Measurements from ENCODE around the gene SLF2.
"Not testable (repeated sequence)": the region's sequence is repeated elsewhere in the genome, so short reads cannot be mapped to it uniquely, and the experiment has no call there.

Gene SLF2

GRCh38 chr10:100874702-100875483 is 37.9 kb upstream of the SLF2 start:
- Mint-ChIP-seq H3K9me3 (ENCODE audit: low read depth) (no peaks in the 10 kb centered on the region), H3K27ac (no peak overlapping the region), H3K36me3 (no peaks in the 10 kb centered on the region), H3K4me3 (no peak overlapping the region), H3K4me1 (ENCODE audit: low read depth) (no peaks in the 10 kb centered on the region), H3K27me3 (peaks cover 4% of the 10 kb centered on the region)

DNA sequence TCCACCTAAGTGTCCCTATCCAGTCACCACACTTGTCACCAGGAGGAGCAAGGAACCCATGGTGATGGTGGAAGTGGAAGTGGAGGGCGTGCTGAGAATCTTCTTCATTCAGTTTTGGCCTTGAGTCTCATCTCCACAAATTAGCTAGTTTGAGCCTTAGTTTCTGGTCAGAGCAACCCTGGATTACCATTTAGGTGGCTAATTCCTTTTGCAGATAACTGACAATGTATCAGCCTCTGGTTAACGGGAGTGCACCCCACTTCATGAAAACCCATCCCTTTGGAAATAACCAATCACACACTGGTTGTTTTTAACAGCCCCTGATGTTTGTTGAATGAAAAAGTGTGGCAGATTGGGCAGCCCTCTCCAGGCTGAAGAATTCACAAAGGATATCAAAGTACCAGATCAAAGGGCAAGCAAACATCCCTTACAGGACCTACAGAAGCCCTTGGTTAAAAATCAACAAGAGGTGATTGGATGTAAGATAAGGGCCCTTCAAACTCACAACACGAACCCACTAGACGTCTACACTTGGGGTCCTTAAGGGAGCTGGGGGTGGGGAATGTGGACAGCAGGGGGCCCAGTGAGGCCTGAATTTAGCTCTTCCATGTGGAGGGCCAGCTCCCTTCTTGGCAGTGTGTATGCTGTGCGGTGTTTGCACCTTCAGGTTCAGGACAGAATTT is 37.1 kb upstream of the SLF2 start:
- Mint-ChIP-seq H3K9me3 (ENCODE audit: low read depth) (no peaks in the 10 kb centered on the region), H3K4me3 (no peak overlapping the region), H3K27ac (no peak overlapping the region), H3K36me3 (no peaks in the 10 kb centered on the region), H3K4me1 (ENCODE audit: low read depth) (no peaks in the 10 kb centered on the region), H3K27me3 (peaks cover 4% of the 10 kb centered on the region)

GRCh38 chr10:100876585-100877460 is 35.9 kb upstream of the SLF2 start:
- peaks cover 4% of the 10 kb centered on the region for H3K27me3 Mint-ChIP-seq
- no peaks in the 10 kb centered on the region for H3K4me1 Mint-ChIP-seq (ENCODE audit: low read depth)
- H3K4me3 Mint-ChIP-seq: no peak overlapping the region
- H3K27ac Mint-ChIP-seq: no peak overlapping the region
- no peaks in the 10 kb centered on the region for H3K9me3 Mint-ChIP-seq (ENCODE audit: low read depth)
- H3K36me3 Mint-ChIP-seq: no peaks in the 10 kb centered on the region

- H3K9me3 Mint-ChIP-seq (ENCODE audit: low read depth): no peaks in the 10 kb centered on the region
- H3K27ac Mint-ChIP-seq: no peak overlapping the region
- H3K4me3 Mint-ChIP-seq: no peak overlapping the region
- H3K36me3 Mint-ChIP-seq: no peaks in the 10 kb centered on the region
- H3K27me3 Mint-ChIP-seq: peaks cover 4% of the 10 kb centered on the region
- H3K4me1 Mint-ChIP-seq (ENCODE audit: low read depth): no peaks in the 10 kb centered on the region
Observed at GRCh38 chr10:100877461-100877850, 35.3 kb upstream of the SLF2 start.

DNA sequence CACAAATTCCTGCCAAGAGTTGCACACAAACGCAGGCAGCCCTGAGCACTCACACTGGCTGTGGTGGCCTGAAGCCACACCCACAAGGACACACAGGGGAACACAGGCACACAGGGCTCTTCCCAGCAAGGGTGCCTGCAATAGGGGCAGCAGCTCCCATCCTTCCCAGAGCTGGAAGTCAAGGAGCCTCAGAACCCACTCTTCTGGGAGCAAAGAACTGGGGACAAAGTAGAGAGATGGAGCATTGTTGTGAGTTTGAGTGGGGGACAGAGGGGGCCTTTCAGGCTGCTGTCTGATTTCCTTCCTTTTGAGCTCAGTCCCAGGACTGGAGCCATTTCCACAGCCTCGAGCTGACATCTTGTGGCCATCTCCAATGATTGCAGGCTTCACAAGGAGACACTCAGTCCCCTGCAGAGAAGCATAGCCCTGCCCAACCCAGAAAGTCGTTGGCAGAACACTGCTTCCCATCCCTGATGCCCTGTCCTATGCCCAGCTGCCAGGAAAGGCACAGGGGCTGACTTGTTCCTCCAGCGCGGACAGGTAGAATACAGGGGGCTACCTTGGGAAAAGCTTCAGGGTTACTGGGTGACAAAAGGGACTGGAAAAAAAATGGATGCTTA is 34.4 kb upstream of the SLF2 start:
- H3K27ac Mint-ChIP-seq: no peak overlapping the region
- no peaks in the 10 kb centered on the region for H3K9me3 Mint-ChIP-seq (ENCODE audit: low read depth)
- no peak overlapping the region for H3K4me3 Mint-ChIP-seq
- H3K27me3 Mint-ChIP-seq: peaks cover 4% of the 10 kb centered on the region
- H3K36me3 Mint-ChIP-seq: no peaks in the 10 kb centered on the region
- H3K4me1 Mint-ChIP-seq (ENCODE audit: low read depth): no peaks in the 10 kb centered on the region

DNA sequence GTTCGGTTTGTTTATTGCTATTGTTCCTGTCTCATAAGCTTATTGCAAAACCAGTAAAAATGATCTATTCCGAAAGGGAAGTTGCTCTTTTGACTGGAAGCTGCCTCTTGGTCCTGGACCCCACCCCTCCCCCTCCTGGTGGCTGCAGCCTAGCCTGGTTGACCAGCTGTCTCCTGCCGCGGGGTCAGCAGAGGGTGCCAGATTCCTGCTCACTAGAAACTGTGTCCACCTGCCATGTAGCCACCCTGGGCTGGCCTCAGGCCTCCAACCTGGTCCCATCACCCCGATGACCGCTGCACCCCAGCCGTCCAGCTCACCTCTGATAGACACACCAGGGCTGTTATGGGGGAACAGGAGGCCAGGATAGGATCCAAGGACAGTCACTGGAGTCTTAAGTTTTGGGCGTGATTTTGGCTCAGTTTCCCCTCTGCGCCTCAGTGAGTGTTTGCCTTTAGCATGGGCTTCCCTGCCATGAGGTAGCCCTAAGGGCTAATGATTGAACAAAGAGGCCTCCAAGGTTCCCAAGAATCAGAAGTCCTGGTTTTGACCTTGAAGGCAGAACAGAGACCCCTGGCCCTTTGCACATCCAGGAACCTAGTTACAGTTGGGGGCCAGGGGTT is 32.9 kb upstream of the SLF2 start:
- no peak overlapping the region for H3K4me3 Mint-ChIP-seq
- H3K27ac Mint-ChIP-seq: no peak overlapping the region

GRCh38 chr10:100881556-100882213 is 31.1 kb upstream of the SLF2 start:
- Mint-ChIP-seq H3K4me3 (no peak overlapping the region), H3K36me3 (no peaks in the 10 kb centered on the region), H3K9me3 (ENCODE audit: low read depth) (no peaks in the 10 kb centered on the region), H3K27me3 (peaks cover 4% of the 10 kb centered on the region), H3K27ac (no peak overlapping the region), H3K4me1 (ENCODE audit: low read depth) (no peaks in the 10 kb centered on the region)

More for the DNA sequence above, 32.9 kb upstream of the SLF2 start:
- Mint-ChIP-seq H3K27me3 (peaks cover 4% of the 10 kb centered on the region), H3K9me3 (ENCODE audit: low read depth) (no peaks in the 10 kb centered on the region), H3K4me1 (ENCODE audit: low read depth) (no peaks in the 10 kb centered on the region), H3K36me3 (no peaks in the 10 kb centered on the region)

GRCh38 chr10:100882252-100882651 is 30.5 kb upstream of the SLF2 start:
- Mint-ChIP-seq H3K4me3 (no peak overlapping the region), H3K27me3 (peaks cover 2% of the 10 kb centered on the region), H3K9me3 (ENCODE audit: low read depth) (no peaks in the 10 kb centered on the region), H3K4me1 (ENCODE audit: low read depth) (no peaks in the 10 kb centered on the region), H3K36me3 (no peaks in the 10 kb centered on the region), H3K27ac (no peak overlapping the region)

DNA sequence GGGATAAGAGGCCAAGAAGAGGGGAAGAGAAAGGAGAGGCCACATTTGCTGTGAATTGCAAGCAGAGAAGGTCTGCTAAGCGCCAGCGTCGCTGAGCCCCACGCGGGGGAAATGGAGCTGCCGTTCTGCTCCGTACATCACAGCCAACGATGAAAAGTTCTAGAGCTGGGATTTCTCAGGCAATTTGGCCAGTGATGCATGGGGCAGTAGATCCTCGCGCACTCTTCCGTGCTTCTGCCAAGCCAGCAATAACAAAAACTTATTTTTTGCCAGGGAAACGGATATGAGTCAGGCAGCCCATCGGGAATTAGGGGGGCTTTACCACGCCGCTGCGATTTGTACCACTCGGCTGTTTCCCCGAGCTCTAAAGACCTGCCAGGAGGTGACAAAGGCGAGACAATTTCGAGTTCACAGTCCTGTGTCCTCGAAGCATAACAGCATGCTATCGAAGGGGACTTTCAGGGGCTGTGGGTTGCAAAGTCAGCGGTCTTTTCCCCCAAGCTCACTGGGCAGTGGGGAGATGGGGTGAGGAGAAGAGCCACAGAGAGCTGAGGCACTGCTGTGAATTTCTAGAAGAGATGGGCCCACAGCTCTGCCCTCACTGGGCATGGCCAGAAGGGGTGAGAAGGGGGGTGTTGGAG is 30.0 kb upstream of the SLF2 start:
- no peak overlapping the region for H3K27ac Mint-ChIP-seq
- H3K4me1 Mint-ChIP-seq (ENCODE audit: low read depth): no peaks in the 10 kb centered on the region

DNA sequence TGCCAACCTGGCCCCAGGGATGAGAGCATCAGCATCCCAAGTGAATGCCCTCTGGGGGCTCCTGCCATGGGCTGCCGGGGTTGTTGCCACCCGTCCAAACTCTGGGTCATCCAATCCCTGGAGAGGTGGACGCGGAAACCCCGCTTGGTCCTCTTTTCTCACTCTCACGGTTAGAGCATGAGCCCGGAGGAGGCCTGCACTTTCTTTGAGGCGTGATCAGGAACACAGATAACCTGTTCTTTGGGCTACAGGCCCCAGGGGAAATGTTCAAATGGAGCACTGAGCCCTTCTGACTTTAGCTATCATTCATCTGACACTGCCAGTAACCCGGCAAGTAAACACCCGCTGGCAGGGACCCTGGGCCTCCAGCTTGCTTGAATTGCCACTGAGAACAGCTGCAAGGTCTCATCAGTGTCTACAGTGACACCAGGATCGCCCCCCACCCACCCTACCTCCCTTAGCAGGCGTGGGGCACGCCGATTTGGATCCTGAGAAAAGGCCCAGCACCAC is 29.4 kb upstream of the SLF2 start:
- Mint-ChIP-seq H3K9me3 (ENCODE audit: low read depth) (no peaks in the 10 kb centered on the region), H3K4me3 (no peak overlapping the region), H3K4me1 (ENCODE audit: low read depth) (no peaks in the 10 kb centered on the region)

More for the DNA sequence above, 30.0 kb upstream of the SLF2 start:
- no peaks in the 10 kb centered on the region for H3K36me3 Mint-ChIP-seq
- H3K27me3 Mint-ChIP-seq: peaks cover under 1% of the 10 kb centered on the region
- no peak overlapping the region for H3K4me3 Mint-ChIP-seq
- no peaks in the 10 kb centered on the region for H3K9me3 Mint-ChIP-seq (ENCODE audit: low read depth)

GRCh38 chr10:100885611-100886010 is 27.2 kb upstream of the SLF2 start:
- H3K4me1 Mint-ChIP-seq (ENCODE audit: low read depth); H3K4me3 Mint-ChIP-seq; H3K27ac Mint-ChIP-seq; H3K27me3 Mint-ChIP-seq; H3K9me3 Mint-ChIP-seq (ENCODE audit: low read depth); H3K36me3 Mint-ChIP-seq: not testable (repeated sequence)

More for the DNA sequence above, 29.4 kb upstream of the SLF2 start:
- Mint-ChIP-seq H3K27ac (no peak overlapping the region), H3K27me3 (no peaks in the 10 kb centered on the region), H3K36me3 (no peaks in the 10 kb centered on the region)

- no peaks in the 10 kb centered on the region for H3K9me3 Mint-ChIP-seq (ENCODE audit: low read depth)
- no peak overlapping the region for H3K27ac Mint-ChIP-seq
- H3K36me3 Mint-ChIP-seq: no peaks in the 10 kb centered on the region
- H3K4me3 Mint-ChIP-seq: no peak overlapping the region
- H3K27me3 Mint-ChIP-seq: peaks cover 12% of the 10 kb centered on the region
- no peaks in the 10 kb centered on the region for H3K4me1 Mint-ChIP-seq (ENCODE audit: low read depth)
Observed at GRCh38 chr10:100886091-100886490, 26.7 kb upstream of the SLF2 start.

GRCh38 chr10:100886521-100886920 is 26.2 kb upstream of the SLF2 start:
- Mint-ChIP-seq H3K9me3 (ENCODE audit: low read depth) (no peaks in the 10 kb centered on the region), H3K27ac (no peak overlapping the region), H3K4me1 (ENCODE audit: low read depth) (no peaks in the 10 kb centered on the region), H3K36me3 (no peaks in the 10 kb centered on the region), H3K4me3 (no peak overlapping the region), H3K27me3 (peaks cover 12% of the 10 kb centered on the region)

Measured in activated naive CD8-positive, alpha-beta T cell (primary cell).